Measurements from ENCODE around the gene DEDD. TPM values are rescaled to one million over a fixed set of nuclear protein-coding genes. Genes with fewer than 3 reads are reported as not detected.
A peak's percentile ranks its signal among the peaks of the same experiment; 100 is the strongest.

Gene DEDD
- total RNA-seq, 4 donors from 2014 or later: 20.1 to 48.8 (median 27.0) TPM

- no peaks in the 10 kb centered on the region for H3K27me3 ChIP-seq
- no peak for TF ChIP-seq CTCF (IDR thresholded peaks at IDR 0.05)
- no peak for TF ChIP-seq EP300 (IDR thresholded peaks at IDR 0.05)
- TF ChIP-seq POLR2A (IDR thresholded peaks at IDR 0.05): no peak
- peaks cover 0 to 33% (median 10%) of the 10 kb centered on the region in 4 donors for H3K4me1 ChIP-seq
- no peak for DNase-seq (ENCODE audit: low spot score in 2 of 2)
- peak overlapping the region in 1 of 4 donors; percentile 20 for H3K27ac ChIP-seq
- 36 to 45% methylated on average over 2 of the region's 2 CpGs for WGBS, 2 donors
- no peak overlapping the region for H3K4me3 ChIP-seq
- no peaks in the 10 kb centered on the region for H3K9me3 ChIP-seq
- peaks cover 0 to 36% (median 4%) of the 10 kb centered on the region in 3 donors for H3K36me3 ChIP-seq
Observed at GRCh38 chr1:161100556-161100955, 31.9 kb downstream of the DEDD start.

- Histone ChIP-seq H3K4me3 (peak overlapping the region in 1 of 4 donors; percentile 66), H3K4me1 (peaks cover 0 to 33% (median 10%) of the 10 kb centered on the region in 4 donors), H3K36me3 (peaks cover 0 to 36% (median 4%) of the 10 kb centered on the region in 3 donors), H3K9me3 (no peaks in the 10 kb centered on the region), H3K27ac (peak overlapping the region in 2 of 4 donors; percentile 18 to 73), H3K27me3 (no peaks in the 10 kb centered on the region)
- no peak for DNase-seq (ENCODE audit: low spot score in 2 of 2)
- no peak for TF ChIP-seq POLR2A (IDR thresholded peaks at IDR 0.05)
- TF ChIP-seq EP300 (IDR thresholded peaks at IDR 0.05): no peak
- no peak for TF ChIP-seq CTCF (IDR thresholded peaks at IDR 0.05)
- 78 to 83% methylated on average over 9 of the region's 9 CpGs for WGBS, 2 donors
Observed at GRCh38 chr1:161099090-161099802, 33.2 kb downstream of the DEDD start.

- no peak for TF ChIP-seq CTCF (IDR thresholded peaks at IDR 0.05)
- peak in 1 of 2 donors; percentile 6 for TF ChIP-seq EP300 (IDR thresholded peaks at IDR 0.05)
- TF ChIP-seq POLR2A (IDR thresholded peaks at IDR 0.05): no peak
Observed at GRCh38 chr1:161098210-161099068, 34.0 kb downstream of the DEDD start, which contains the start of gene KLHDC9. Gene KLHDC9 (plus strand): TSS chr1:161098361. CDS start chr1:161098536, 175 bp downstream.

GRCh38 chr1:161096530-161096929 lies 35.9 kb downstream of the DEDD start:
- peak; percentile 30 to 72 for DNase-seq (ENCODE audit: low spot score in 2 of 2)
- H3K27ac ChIP-seq: peak overlapping the region in 1 of 4 donors; percentile 9
- WGBS, 2 donors: 28 to 31% methylated on average over 1 of the region's 1 CpG

More at GRCh38 chr1:161098210-161099068, 34.0 kb downstream of the DEDD start, which contains the start of gene KLHDC9:
- peak within 1 kb of the TSS; percentile 7 to 73 (median 42) for H3K27ac ChIP-seq
- WGBS, 2 donors: 13 to 22% methylated on average over 26 to 53 of the region's 71 CpGs
- peak; percentile 46 to 51 for DNase-seq (ENCODE audit: low spot score in 2 of 2)
- peaks cover 0 to 36% (median 4%) of the 10 kb centered on the region in 3 donors for H3K36me3 ChIP-seq
- H3K27me3 ChIP-seq: no peaks in the 10 kb centered on the region
- no peaks in the 10 kb centered on the region for H3K9me3 ChIP-seq
- peaks cover 0 to 33% (median 10%) of the 10 kb centered on the region in 4 donors for H3K4me1 ChIP-seq
- peak within 1 kb of the TSS; percentile 41 to 69 (median 54) for H3K4me3 ChIP-seq

More at GRCh38 chr1:161096530-161096929, 35.9 kb downstream of the DEDD start:
- TF ChIP-seq POLR2A (IDR thresholded peaks at IDR 0.05) (no peak), EP300 (IDR thresholded peaks at IDR 0.05) (peak in 1 of 2 donors; percentile 58), CTCF (IDR thresholded peaks at IDR 0.05) (no peak)
- no peaks in the 10 kb centered on the region for H3K27me3 ChIP-seq
- H3K4me3 ChIP-seq: no peak overlapping the region
- H3K9me3 ChIP-seq: no peaks in the 10 kb centered on the region
- H3K4me1 ChIP-seq: peaks cover 0 to 33% (median 10%) of the 10 kb centered on the region in 4 donors
- peaks cover 0 to 26% (median 0%) of the 10 kb centered on the region in 3 donors for H3K36me3 ChIP-seq
